ENCODE measurements around the gene SPATA16. TPM values are rescaled to one million over a fixed set of nuclear protein-coding genes. Genes with fewer than 3 reads are reported as not detected.

Gene SPATA16
- total and polyA plus RNA-seq, 4 donors: not detected

GRCh38 chr3:172982736-172983364 lies 158.2 kb downstream of the SPATA16 start:
- 69 to 78% methylated on average over 3 of the region's 3 CpGs for WGBS, 2 donors
- no peak overlapping the region for H3K4me3 ChIP-seq
- H3K9ac ChIP-seq (ENCODE audit: insufficient read depth in 1 of 2, low read length in 2 of 2): no peak overlapping the region
- TF ChIP-seq CTCF (IDR thresholded peaks at IDR 0.05; ENCODE audit: control extremely low read depth, extremely low read depth): no peak
- no peaks in the 10 kb centered on the region for H3K9me3 ChIP-seq (ENCODE audit: control insufficient read depth in 4 of 4, insufficient read depth in 3 of 4, low read length in 3 of 4)
- DNase-seq: peak in 2 of 3 donors; percentile 36 to 53
- no peaks in the 10 kb centered on the region for H3K36me3 ChIP-seq (ENCODE audit: control insufficient read depth in 4 of 4, insufficient read depth in 4 of 4, low read length in 4 of 4)
- no peak overlapping the region for H3K27ac ChIP-seq (ENCODE audit: low read depth in 1 of 2, low read length in 1 of 2)
- ATAC-seq (ENCODE audit: insufficient read depth, low FRiP score): no peak
- peaks cover 0 to 10% (median 0%) of the 10 kb centered on the region in 5 donors for H3K4me1 ChIP-seq (ENCODE audit: control insufficient read depth in 5 of 5, insufficient read depth in 5 of 5, low read length in 5 of 5)
- H3K27me3 ChIP-seq (ENCODE audit: control insufficient read depth in 3 of 3, insufficient read depth in 3 of 3, low read length in 2 of 3): no peaks in the 10 kb centered on the region

- 74 to 85% methylated on average over 3 of the region's 3 CpGs for WGBS, 2 donors
- H3K9ac ChIP-seq (ENCODE audit: insufficient read depth in 1 of 2, low read length in 2 of 2): no peak overlapping the region
Observed at GRCh38 chr3:172981407-172981983, 159.5 kb downstream of the SPATA16 start.

GRCh38 chr3:172980849-172981248 lies 160.2 kb downstream of the SPATA16 start:
- no peaks in the 10 kb centered on the region for H3K27me3 ChIP-seq (ENCODE audit: control insufficient read depth in 3 of 3, insufficient read depth in 3 of 3, low read length in 2 of 3)
- DNase-seq (peak in 1 of 3 donors; percentile 16), ATAC-seq (ENCODE audit: insufficient read depth, low FRiP score) (no peak)
- H3K9ac ChIP-seq (ENCODE audit: insufficient read depth in 1 of 2, low read length in 2 of 2): no peak overlapping the region
- no peaks in the 10 kb centered on the region for H3K36me3 ChIP-seq (ENCODE audit: control insufficient read depth in 4 of 4, insufficient read depth in 4 of 4, low read length in 4 of 4)
- H3K9me3 ChIP-seq (ENCODE audit: control insufficient read depth in 4 of 4, insufficient read depth in 3 of 4, low read length in 3 of 4): no peaks in the 10 kb centered on the region
- H3K4me3 ChIP-seq: no peak overlapping the region
- no peak for TF ChIP-seq CTCF (IDR thresholded peaks at IDR 0.05; ENCODE audit: control extremely low read depth, extremely low read depth)
- H3K4me1 ChIP-seq (ENCODE audit: control insufficient read depth in 5 of 5, insufficient read depth in 5 of 5, low read length in 5 of 5): peaks cover 0 to 10% (median 0%) of the 10 kb centered on the region in 5 donors
- 76 to 86% methylated on average over 8 of the region's 8 CpGs for WGBS, 2 donors
- no peak overlapping the region for H3K27ac ChIP-seq (ENCODE audit: low read depth in 1 of 2, low read length in 1 of 2)

More at GRCh38 chr3:172981407-172981983, 159.5 kb downstream of the SPATA16 start:
- DNase-seq (peak in 1 of 3 donors; percentile 6), ATAC-seq (ENCODE audit: insufficient read depth, low FRiP score) (no peak)
- Histone ChIP-seq H3K27ac (ENCODE audit: low read depth in 1 of 2, low read length in 1 of 2) (no peak overlapping the region), H3K27me3 (ENCODE audit: control insufficient read depth in 3 of 3, insufficient read depth in 3 of 3, low read length in 2 of 3) (no peaks in the 10 kb centered on the region), H3K36me3 (ENCODE audit: control insufficient read depth in 4 of 4, insufficient read depth in 4 of 4, low read length in 4 of 4) (no peaks in the 10 kb centered on the region), H3K9me3 (ENCODE audit: control insufficient read depth in 4 of 4, insufficient read depth in 3 of 4, low read length in 3 of 4) (no peaks in the 10 kb centered on the region), H3K4me3 (no peak overlapping the region), H3K4me1 (ENCODE audit: control insufficient read depth in 5 of 5, insufficient read depth in 5 of 5, low read length in 5 of 5) (peaks cover 0 to 10% (median 0%) of the 10 kb centered on the region in 5 donors)
- TF ChIP-seq CTCF (IDR thresholded peaks at IDR 0.05; ENCODE audit: control extremely low read depth, extremely low read depth): no peak
